Brain microvascular endothelial cell (primary cell): ENCODE data around the gene PIK3C2G.

Experiments used
- DNase-seq: peaks from one replicate; pipeline ENCODE4 v3.0.0-alpha.2; 2020
- H3K27ac ChIP-seq: fragments of 250-450 bp; sonication (Bioruptor Pico); 2 replicates; pipeline ENCODE4 v1.5.1; 2020; ENCODE audit warnings: mild to moderate bottlenecking, moderate library complexity
- H3K27me3 ChIP-seq: fragments of 250-450 bp; sonication (Bioruptor Pico); replicated peaks from 2 replicates; pipeline ENCODE4 v1.5.1; 2020; ENCODE audit warnings: mild to moderate bottlenecking
- H3K36me3 ChIP-seq: fragments of 250-450 bp; sonication (Bioruptor Pico); replicated peaks from 2 replicates; pipeline ENCODE4 v1.5.1; 2020; ENCODE audit warnings: mild to moderate bottlenecking
- H3K4me3 ChIP-seq: 2 replicates; pipeline ENCODE4 v1.5.1; 2011; ENCODE audit warnings: low read depth, mild to moderate bottlenecking, control low read depth, low read length, moderate library complexity
- in situ Hi-C: cut with HindIII; loops from 2 replicates; pipeline ENCODE4 v1.10.0; 2017; ENCODE audit warnings: low sequenced_read_pairs, low pct_ligation_motif_present
- TF ChIP-seq, protein P1 (sequence below): IDR thresholded peaks from 2 replicates; pipeline ENCODE4 v1.5.1; 2011; ENCODE audit warnings: low read depth, mild to moderate bottlenecking, moderate library complexity, low read length, control low read depth, inconsistent platforms; ENCODE audit errors: missing control alignments

Gene PIK3C2G

GRCh38 chr12:18620986-18621385, 359.7 kb downstream of the PIK3C2G start:
- in situ Hi-C loops: no loop called here
- Histone ChIP-seq H3K4me3 (no peak overlapping the region), H3K27me3 (no peaks in the 10 kb centered on the region), H3K36me3 (no peaks in the 10 kb centered on the region), H3K27ac (no peak overlapping the region)
- TF ChIP-seq, protein P1, sequence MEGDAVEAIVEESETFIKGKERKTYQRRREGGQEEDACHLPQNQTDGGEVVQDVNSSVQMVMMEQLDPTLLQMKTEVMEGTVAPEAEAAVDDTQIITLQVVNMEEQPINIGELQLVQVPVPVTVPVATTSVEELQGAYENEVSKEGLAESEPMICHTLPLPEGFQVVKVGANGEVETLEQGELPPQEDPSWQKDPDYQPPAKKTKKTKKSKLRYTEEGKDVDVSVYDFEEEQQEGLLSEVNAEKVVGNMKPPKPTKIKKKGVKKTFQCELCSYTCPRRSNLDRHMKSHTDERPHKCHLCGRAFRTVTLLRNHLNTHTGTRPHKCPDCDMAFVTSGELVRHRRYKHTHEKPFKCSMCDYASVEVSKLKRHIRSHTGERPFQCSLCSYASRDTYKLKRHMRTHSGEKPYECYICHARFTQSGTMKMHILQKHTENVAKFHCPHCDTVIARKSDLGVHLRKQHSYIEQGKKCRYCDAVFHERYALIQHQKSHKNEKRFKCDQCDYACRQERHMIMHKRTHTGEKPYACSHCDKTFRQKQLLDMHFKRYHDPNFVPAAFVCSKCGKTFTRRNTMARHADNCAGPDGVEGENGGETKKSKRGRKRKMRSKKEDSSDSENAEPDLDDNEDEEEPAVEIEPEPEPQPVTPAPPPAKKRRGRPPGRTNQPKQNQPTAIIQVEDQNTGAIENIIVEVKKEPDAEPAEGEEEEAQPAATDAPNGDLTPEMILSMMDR: no peak
- DNase-seq: no peak

GRCh38 chr12:18629445-18629844, 368.1 kb downstream of the PIK3C2G start:
- H3K27ac ChIP-seq: no peak overlapping the region
- no peaks in the 10 kb centered on the region for H3K36me3 ChIP-seq
- H3K4me3 ChIP-seq: no peak overlapping the region
- in situ Hi-C loops: no loop called here
- TF ChIP-seq, protein P1: no peak
- no peak for DNase-seq
- H3K27me3 ChIP-seq: no peaks in the 10 kb centered on the region

GRCh38 chr12:18629916-18630315, 368.6 kb downstream of the PIK3C2G start:
- DNase-seq: no peak
- in situ Hi-C loops: no loop called here
- no peaks in the 10 kb centered on the region for H3K27me3 ChIP-seq
- no peaks in the 10 kb centered on the region for H3K36me3 ChIP-seq
- H3K27ac ChIP-seq: no peak overlapping the region
- TF ChIP-seq, protein P1: no peak
- no peak overlapping the region for H3K4me3 ChIP-seq

DNA sequence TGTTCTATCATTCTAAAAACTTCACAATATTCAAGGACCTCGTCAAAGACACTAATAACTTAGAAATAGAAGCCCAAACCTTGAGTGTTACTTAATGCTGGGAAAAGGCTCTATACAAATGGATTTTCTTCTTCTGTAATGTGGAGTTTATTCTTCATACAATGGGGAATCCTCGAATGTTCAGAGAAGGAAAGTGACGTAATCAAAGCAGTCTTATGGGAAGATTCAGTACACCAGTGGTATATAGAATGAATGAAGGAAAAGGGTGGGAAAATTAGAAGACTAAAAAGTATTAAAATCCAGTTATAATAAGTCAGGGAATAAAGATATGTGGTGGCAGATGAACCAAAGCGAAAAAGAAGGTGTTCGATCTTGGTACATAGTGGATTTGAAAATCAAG, 370.0 kb downstream of the PIK3C2G start:
- DNase-seq: no peak
- H3K27ac ChIP-seq: no peak overlapping the region
- H3K36me3 ChIP-seq: no peaks in the 10 kb centered on the region
- no peaks in the 10 kb centered on the region for H3K27me3 ChIP-seq
- in situ Hi-C loops: no loop called here
- TF ChIP-seq, protein P1: no peak
- H3K4me3 ChIP-seq: no peak overlapping the region

- Histone ChIP-seq H3K27me3 (no peaks in the 10 kb centered on the region), H3K27ac (no peak overlapping the region), H3K4me3 (no peak overlapping the region), H3K36me3 (no peaks in the 10 kb centered on the region)
- in situ Hi-C loops: no loop called here
- TF ChIP-seq, protein P1: no peak
- DNase-seq: no peak
Observed at GRCh38 chr12:18632848-18633247, 371.5 kb downstream of the PIK3C2G start.

GRCh38 chr12:18634382-18634781, 373.1 kb downstream of the PIK3C2G start:
- Histone ChIP-seq H3K4me3 (no peak overlapping the region), H3K27me3 (no peaks in the 10 kb centered on the region), H3K27ac (no peak overlapping the region), H3K36me3 (no peaks in the 10 kb centered on the region)
- in situ Hi-C loops: no loop called here
- TF ChIP-seq, protein P1: no peak
- DNase-seq: no peak
